Erythroblast (primary cell): ENCODE results near the gene TOB2.
"Not testable (repeated sequence)": the region's sequence is repeated elsewhere in the genome, so short reads cannot be mapped to it uniquely, and the experiment has no call there.

ENCODE experiments used
- DNase-seq, 2 experiments: peaks; one replicate each; lab custom pipeline; 2025; lab: John Stamatoyannopoulos, UW
- GATA1 ChIP-seq: IDR thresholded peaks from 2 replicates; pipeline ENCODE4 v1.6.1; 2011; ENCODE audit warnings: low read depth, mild to moderate bottlenecking, control low read depth, low read length, moderate library complexity
- POLR2A ChIP-seq: IDR thresholded peaks from 2 replicates; pipeline ENCODE4 v1.6.1; 2011; ENCODE audit warnings: mild to moderate bottlenecking, low read length

The TOB2 gene

DNA sequence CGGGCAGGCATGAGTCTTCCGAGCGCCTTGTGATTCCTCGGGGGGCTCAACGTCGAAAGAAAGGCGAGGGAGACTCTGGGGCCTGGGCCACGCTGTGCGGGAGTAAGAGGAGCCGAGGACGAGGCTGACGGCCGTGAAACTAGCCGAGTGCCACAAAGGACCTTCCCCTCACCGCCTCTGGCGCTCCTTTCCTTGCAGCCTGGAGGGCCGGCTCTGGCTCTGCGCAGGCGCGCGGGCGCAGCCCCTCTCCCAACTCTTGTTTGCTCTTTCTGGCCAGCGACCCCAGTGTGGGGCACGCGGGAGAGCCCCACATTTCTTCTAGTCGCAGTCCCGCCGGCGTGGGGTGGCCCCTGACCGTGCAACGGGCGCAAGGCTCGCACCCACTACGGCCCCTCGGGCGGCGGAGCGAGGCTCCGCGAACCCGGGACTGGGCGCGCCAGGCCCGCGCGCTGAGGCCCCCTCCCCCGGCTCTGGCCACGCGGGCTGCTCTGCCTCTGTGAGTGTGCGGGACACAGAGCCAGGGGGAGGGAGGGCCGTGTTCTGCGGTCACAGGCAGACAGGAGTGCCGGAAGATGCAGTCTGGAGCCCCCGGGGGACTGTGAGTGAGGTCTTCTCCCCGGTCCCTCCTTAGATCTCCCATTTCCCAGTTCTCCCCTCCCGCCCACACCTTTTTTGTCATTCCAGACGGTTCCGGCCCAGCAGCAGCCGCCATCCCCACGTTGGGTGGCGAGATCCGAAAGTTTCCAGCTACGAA, 1.0 kb upstream of the TOB2 start:
- peak; percentile 82 to 85 for DNase-seq
- TF ChIP-seq GATA1: no peak
- no peak for TF ChIP-seq POLR2A

DNA sequence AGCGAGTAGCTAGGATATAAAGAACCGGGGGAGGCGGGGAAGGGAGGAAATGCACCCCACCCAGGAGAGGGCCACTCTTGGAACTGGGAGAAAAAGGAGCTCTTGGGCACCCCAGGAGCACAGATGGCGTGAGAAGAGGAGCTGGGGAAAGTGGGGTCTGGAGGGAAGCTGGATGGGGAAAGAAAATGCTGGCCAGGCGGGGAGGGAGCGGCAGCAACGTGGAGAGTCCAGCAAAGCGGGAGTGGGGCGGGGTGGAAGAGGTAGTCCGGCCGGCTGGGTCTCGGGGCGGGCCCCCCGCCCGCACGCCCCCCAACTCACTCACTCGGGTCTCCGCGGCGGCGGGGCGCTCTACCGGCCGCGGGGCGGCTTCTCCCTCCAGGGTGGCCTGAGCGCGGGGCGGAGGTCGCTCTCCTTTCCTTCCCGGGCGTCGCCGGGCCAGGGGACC, 522 bp downstream of the TOB2 start:
- DNase-seq: peak in 1 of 2 experiments; percentile 67
- no peak for TF ChIP-seq GATA1
- no peak for TF ChIP-seq POLR2A

DNA sequence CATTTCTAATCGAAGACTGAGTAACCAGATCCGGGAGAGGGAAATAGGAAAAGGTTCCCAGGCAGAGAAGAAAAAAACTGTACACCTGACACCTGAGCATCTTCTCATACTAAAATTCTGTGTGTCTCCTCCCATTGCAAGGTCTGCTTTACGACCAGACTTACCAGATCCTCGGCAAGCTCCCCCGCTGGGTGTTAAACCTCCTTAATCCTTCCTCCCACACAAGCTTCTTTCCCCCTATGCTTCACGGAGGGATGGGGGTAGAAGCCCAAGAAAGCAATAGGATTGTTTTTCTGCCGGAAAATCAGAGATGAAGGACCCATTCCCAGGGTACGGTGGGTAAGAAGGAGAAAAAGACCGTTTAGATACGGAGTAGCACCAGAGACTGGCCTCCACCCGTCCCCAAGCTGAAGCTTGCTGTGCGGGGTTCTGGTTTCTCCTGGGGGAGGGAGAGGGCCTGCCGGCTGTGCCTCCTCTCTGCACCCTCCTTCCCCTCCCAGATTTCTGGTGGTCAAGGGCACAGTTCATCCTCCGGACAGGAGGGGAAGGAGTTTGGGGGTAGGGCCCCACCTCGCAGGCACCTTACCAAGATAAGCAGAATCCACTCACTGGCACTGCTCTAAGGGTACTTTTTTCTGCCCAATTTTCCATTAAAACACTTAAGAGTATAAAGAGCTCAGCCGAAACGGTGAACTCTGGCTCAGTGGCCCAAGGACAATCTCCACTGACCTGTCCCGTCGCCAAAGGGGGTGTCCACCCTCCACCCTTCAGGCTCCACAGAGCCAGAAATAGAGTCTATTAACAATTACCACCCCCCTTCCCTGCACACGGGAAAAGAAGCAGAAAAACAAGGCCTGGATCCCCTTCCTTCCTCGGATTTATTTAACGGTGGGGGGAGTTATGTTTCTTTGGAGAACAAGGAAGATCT, 1.2 kb downstream of the TOB2 start:
- no peak for TF ChIP-seq POLR2A
- TF ChIP-seq GATA1: no peak
- DNase-seq: peak; percentile 49 to 71

DNA sequence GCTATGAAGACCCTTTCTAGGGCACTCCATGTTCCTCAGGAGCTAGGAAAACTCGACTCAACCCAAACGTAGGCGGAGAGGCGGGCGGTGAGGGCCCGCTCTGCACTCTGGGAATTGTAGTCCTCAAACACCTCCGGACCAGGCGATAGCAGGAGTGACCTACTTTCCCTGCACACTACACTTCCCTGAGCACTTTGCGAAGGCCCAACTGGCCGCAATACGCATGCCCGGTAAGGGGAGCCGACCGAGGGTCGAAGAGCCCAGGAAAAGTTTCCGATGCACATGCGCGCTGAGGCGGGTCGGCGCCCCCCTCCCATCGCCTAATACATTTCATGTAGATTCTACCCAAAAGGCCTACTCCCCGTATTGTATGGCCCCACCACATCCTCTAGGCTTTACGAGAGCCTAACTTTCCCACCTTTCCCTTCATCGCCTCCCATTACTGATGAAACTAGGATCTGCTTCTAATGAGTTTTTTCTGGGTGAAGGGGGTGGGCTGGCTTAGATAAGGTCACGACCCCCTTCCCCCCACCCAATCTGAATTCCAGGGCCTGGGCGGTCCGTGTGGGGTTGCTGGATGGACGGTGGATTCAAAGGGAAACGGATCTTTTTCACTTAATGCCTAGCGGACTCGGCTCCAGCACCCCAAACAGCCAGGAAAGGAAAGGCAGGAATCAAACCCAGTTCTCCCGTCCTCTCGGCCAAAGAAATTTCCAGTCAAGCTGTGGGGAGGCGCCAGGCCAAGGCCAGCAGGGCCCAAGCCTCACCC, 2.1 kb downstream of the TOB2 start:
- TF ChIP-seq GATA1 (no peak), POLR2A (peak; percentile 62)
- peak; percentile 89 to 91 for DNase-seq

DNA sequence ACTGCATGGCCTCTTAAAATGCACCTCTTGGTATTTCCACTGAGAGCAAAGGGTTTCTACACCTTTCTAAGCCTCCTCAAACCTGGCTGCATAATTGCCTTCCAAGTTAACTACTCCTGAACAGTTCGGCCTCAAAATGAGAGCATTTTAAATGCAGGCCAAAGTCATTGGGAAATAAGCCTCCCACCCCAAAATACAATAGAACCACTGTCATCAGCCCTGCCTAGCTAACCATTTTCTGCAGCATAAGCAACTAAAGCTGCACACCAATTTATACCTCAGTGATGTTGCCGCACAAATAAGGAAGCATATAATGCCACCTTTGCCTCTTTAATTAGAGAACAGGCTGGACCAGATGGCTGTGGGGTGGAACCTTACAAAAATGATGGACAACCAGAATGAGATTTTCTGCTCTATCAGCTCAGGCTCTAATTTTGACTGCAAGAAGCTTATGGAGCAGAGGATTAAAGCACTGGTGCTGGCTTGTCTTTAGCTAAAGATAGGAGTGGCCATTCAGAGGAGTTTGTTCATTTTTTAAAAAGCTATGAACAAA, 4.3 kb downstream of the TOB2 start:
- TF ChIP-seq POLR2A (no peak), GATA1 (no peak)
- no peak for DNase-seq

DNA sequence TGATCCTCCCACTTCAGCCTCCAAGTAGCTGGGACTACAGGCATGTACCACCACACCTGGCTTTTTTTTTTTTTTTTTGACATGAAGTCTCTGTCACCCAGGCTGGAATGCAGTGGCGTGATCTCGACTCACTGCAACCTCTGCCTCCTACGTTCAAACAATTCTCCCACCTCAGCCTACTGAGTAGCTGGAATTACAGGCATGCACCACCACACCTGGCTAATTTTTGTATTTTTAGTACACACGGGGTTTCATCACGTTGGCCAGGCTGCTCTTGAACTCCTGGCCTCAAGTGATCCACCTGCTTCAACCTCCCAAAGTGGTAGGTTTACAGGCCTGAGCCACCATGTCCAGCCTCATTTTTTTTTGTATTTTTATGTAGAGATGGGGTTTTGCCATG, 6.1 kb downstream of the TOB2 start:
- DNase-seq: not testable (repeated sequence)

DNA sequence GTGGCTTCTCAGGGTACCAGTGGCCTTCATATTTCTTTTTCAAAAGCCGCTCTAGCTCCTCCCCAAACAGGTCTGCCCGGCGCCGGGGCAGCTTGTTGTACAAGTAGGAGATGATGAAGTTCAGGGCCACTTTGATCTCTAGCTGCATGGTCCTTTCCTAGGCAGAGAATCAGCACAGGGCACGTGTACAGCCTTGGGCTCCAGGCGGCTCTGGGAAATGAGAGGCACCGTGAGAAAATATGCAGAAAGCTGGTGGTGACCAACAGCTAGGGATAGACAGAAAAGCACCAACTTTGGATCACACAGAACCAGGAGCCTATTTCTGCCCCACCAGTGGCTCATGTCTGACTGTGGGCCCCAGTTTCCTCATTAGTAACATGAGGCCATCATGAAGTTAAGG, 9.4 kb downstream of the TOB2 start:
- DNase-seq: no peak
- TF ChIP-seq GATA1 (no peak), POLR2A (no peak)

DNA sequence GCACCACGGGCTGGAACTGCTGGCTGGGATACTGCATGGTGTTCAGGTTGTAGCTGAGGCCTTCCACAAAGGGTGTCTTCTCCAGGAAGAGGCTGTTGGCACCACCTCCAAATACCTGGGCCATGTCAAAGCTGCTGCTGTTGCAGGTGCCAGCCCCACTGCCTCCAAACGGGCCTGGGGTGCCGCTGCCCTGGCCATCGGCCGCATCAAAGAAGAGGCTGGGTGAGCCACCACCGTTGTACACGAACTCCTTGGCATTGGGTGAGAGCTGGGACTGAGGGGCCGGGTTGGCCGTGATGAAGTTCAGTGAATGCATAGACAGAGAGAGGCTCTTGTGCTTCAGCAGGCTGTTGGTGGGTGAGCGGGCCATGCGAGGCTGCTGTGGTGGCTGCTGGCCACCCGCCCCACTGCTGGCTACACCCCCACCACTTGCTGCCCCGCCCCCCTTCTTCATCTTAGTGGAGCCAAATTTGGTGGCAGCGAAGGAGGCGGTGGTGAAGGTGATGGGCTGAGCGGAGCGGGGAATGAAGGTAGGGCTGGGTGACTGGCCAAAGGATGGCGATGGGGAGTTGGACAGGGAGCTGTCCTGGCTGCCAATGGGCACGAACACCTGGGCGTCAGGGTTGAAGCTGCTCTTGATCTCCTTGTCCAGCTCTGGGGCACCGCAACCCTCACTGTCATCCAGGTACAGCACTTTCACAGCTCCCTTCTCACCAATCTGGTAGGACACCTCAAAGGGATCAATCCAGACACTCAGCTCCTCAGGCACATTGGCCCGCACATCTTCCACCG, 10.1 kb downstream of the TOB2 start:
- no peak for DNase-seq
- TF ChIP-seq POLR2A: no peak
- no peak for TF ChIP-seq GATA1

DNA sequence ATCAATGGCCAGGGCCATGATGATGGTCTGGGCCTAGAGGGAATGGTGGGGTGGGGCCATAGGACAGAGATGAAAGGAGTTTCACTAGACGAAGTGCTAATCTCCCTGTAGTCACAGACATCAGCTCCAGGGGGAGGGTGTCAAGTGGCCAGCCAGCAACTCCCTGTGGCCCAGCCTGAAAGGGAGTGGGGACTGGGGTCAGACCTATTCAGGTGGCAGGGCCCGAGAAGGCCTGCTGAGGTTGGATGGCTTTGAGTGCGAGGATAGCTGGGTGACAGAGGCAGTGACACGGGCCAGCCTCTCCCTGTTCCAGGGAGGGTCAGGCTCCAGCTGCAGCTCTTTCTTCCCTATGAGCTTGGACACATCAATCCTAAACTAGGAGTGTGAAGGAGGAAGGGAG, 11.0 kb downstream of the TOB2 start:
- DNase-seq: no peak
- TF ChIP-seq POLR2A (no peak), GATA1 (no peak)

DNA sequence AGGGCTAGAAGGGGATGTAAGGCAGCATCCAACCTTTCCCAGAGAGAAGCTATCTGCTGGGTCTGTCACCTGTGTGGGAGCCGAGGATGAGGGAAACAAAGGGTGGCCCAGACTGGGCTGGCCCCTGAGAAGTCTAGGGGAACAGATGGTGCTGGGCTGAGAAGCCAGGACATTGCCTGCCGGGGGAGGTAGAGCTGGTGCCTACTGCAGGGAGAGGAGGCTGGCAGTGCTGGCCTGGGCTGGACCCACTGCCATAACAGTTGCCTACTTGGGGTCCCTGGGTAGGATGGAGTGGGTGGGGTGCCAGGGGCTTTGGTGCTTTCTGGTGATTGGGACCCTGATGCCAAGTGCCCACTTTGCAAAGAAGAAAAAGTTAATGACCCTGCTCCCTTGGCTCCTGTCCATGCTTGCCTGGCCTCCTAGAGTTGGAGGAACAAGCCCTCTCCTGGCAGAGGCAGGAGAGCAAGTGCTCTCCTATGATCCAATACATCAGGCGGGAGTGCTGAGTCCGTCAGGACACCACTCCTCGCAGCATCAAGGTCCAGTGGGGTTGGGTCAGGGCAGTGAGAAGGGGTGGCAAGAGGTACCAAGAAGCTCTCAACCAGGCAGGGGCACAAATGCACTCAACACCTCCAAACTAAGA, 12.1 kb downstream of the TOB2 start:
- not testable (repeated sequence) for DNase-seq

DNA sequence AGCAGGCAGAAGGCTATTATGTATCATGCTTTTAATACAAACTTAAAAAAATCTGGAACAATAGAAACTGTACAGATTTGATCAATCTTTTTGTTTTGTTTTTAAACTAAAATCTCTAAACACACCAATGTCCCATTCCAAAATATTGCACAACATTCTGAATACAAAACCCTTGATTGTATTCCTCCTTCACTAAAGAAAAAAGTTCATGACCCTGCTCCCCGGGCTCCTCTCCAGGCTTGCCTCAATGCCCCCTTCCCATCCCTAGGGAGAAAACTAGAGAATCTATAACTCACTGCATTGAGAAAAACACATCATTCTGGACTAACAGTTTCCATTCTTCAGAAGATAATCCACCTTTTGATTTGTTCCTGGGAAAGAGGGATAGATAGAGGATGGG, 13.1 kb downstream of the TOB2 start:
- DNase-seq: not testable (repeated sequence)

DNA sequence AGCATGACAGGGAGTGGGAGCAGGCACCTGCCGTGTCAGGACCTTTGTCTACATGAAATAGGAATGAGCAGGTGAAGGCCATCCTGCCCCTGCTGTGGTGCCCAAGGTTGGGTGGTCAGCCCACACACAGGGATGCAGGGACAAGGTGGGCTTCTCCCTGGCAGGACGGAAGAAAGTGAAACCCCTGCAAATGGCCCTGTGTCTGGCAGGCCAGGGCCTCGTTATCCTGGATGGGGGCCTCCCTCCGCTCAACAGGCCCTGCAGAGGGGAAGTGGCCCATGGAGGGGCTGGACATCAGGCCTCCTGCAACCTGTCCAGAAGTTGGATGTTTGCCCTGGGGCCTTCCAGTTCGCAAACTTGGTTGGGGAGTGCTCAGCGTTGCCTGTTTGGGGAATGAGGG, 14.9 kb downstream of the TOB2 start:
- DNase-seq: no peak
- TF ChIP-seq POLR2A (no peak), GATA1 (no peak)

DNA sequence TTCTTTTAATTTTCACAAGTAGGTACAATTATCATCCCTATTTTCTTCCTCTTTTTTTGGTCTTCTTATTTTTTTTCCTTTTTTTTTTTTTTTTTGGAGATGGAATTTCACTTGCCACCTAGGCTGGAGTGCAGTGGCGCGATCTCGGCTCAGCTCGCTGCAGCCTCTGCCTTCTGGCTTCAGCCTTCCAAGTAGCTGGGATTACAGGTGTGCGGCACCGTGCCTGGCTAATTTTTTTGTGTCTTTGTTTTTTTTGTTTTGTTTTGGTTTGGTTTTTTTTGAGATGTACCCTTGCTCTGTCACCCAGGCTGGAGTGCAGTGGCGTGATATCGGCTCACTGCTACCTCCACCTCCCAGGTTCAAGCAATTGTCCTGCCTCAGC, 16.7 kb downstream of the TOB2 start:
- no peak for TF ChIP-seq POLR2A
- no peak for TF ChIP-seq GATA1

More for the DNA sequence above, 16.7 kb downstream of the TOB2 start:
- no peak for DNase-seq
